HG02678 (cell line): ENCODE data around the gene SCN5A.

Experiments
- ATAC-seq: cut with Tn5 transposase; IDR thresholded peaks from one replicate; pipeline ENCODE4 v1.9.1; 2021; ENCODE audit warnings: mild to moderate bottlenecking, moderate library complexity; ENCODE audit not compliant: unreplicated experiment

Gene SCN5A

GRCh38 chr3:38603731-38604131 lies 45.8 kb downstream of the SCN5A start:
- ATAC-seq, result no peak

GRCh38 chr3:38602576-38603250 lies 46.8 kb downstream of the SCN5A start:
- no peak for ATAC-seq

- ATAC-seq, result no peak
Observed at GRCh38 chr3:38601956-38602550, 47.4 kb downstream of the SCN5A start.

GRCh38 chr3:38600551-38600950 lies 48.9 kb downstream of the SCN5A start:
- no peak for ATAC-seq

- no peak for ATAC-seq
Observed at GRCh38 chr3:38599886-38600285, 49.6 kb downstream of the SCN5A start.

- ATAC-seq, result no peak
Observed at GRCh38 chr3:38598791-38599190, 50.7 kb downstream of the SCN5A start.

- ATAC-seq, result no peak
Observed at GRCh38 chr3:38597502-38598060, 51.9 kb downstream of the SCN5A start.

GRCh38 chr3:38595393-38595792 lies 54.1 kb downstream of the SCN5A start:
- ATAC-seq, result no peak

- no peak for ATAC-seq
Observed at GRCh38 chr3:38590521-38590920, 59.0 kb downstream of the SCN5A start.

- no peak for ATAC-seq
Observed at GRCh38 chr3:38588995-38589937, 60.2 kb downstream of the SCN5A start.

- ATAC-seq, result no peak
Observed at GRCh38 chr3:38588371-38588971, 61.0 kb downstream of the SCN5A start.

GRCh38 chr3:38587548-38588131 lies 61.8 kb downstream of the SCN5A start:
- ATAC-seq, result no peak

- no peak for ATAC-seq
Observed at GRCh38 chr3:38586546-38587520, 62.7 kb downstream of the SCN5A start.

- no peak for ATAC-seq
Observed at GRCh38 chr3:38585791-38586420, 63.6 kb downstream of the SCN5A start.

- no peak for ATAC-seq
Observed at GRCh38 chr3:38583688-38584087, 65.8 kb downstream of the SCN5A start.

- ATAC-seq, result no peak
Observed at GRCh38 chr3:38582941-38583645, 66.4 kb downstream of the SCN5A start.

GRCh38 chr3:38582316-38582715 lies 67.2 kb downstream of the SCN5A start:
- no peak for ATAC-seq

- no peak for ATAC-seq
Observed at GRCh38 chr3:38581774-38582173, 67.7 kb downstream of the SCN5A start.
